Activated CD4-positive, CD25-positive, alpha-beta regulatory T cell treated with anti-CD3 and anti-CD28 coated beads, Interleukin-2, amount 50 U/mL, for 24 hours (primary cell): ENCODE results near the gene SLC19A1.
"Not testable (repeated sequence)": the region's sequence is repeated elsewhere in the genome, so short reads cannot be mapped to it uniquely, and the experiment has no call there.

Source experiments
- ATAC-seq, 2 donors: fragments of 150-1000 bp; cut with Tn5 transposase; one replicate each; pipeline ENCODE4 v1.10.0; 2021; ENCODE audit warnings: mild to moderate bottlenecking in 1 of 2, moderate library complexity in 1 of 2

SLC19A1 gene

GRCh38 chr21:45576838-45577737 lies 34.8 kb upstream of the SLC19A1 start:
- ATAC-seq = no peak

GRCh38 chr21:45575993-45576837 lies 34.0 kb upstream of the SLC19A1 start:
- no peak for ATAC-seq

GRCh38 chr21:45575304-45575992 lies 33.2 kb upstream of the SLC19A1 start:
- no peak for ATAC-seq

GRCh38 chr21:45574691-45575090 lies 32.5 kb upstream of the SLC19A1 start:
- no peak for ATAC-seq

GRCh38 chr21:45574081-45574501 lies 31.9 kb upstream of the SLC19A1 start:
- ATAC-seq = no peak

- no peak for ATAC-seq
Observed at GRCh38 chr21:45573452-45574035, 31.3 kb upstream of the SLC19A1 start.

- no peak for ATAC-seq
Observed at GRCh38 chr21:45572783-45573451, 30.7 kb upstream of the SLC19A1 start.

GRCh38 chr21:45572231-45572630 lies 30.0 kb upstream of the SLC19A1 start:
- no peak for ATAC-seq

- no peak for ATAC-seq
Observed at GRCh38 chr21:45571641-45572040, 29.4 kb upstream of the SLC19A1 start.

GRCh38 chr21:45570826-45571601 lies 28.8 kb upstream of the SLC19A1 start:
- ATAC-seq = no peak

GRCh38 chr21:45570071-45570470 lies 27.8 kb upstream of the SLC19A1 start:
- ATAC-seq = no peak

- no peak for ATAC-seq
Observed at GRCh38 chr21:45568383-45568782, 26.1 kb upstream of the SLC19A1 start.

- not testable (repeated sequence) for ATAC-seq
Observed at GRCh38 chr21:45564137-45564536, 21.9 kb upstream of the SLC19A1 start.

- no peak for ATAC-seq
Observed at GRCh38 chr21:45562965-45563364, 20.7 kb upstream of the SLC19A1 start.

GRCh38 chr21:45562402-45562801 lies 20.2 kb upstream of the SLC19A1 start:
- ATAC-seq = no peak

- ATAC-seq = not testable (repeated sequence)
Observed at GRCh38 chr21:45561241-45561640, 19.0 kb upstream of the SLC19A1 start.

GRCh38 chr21:45560106-45561021 lies 18.1 kb upstream of the SLC19A1 start:
- ATAC-seq = no peak

- ATAC-seq = no peak
Observed at GRCh38 chr21:45559216-45560105, 17.2 kb upstream of the SLC19A1 start.
